Colonic mucosa (tissue), 4 donors: ENCODE results near the gene COL12A1. TPM values are rescaled to one million over a fixed set of nuclear protein-coding genes. Genes with fewer than 3 reads are reported as not detected.
A peak's percentile ranks its signal among the peaks of the same experiment; 100 is the strongest.

Experiments used
- DNase-seq: peaks from one replicate; pipeline ENCODE4 v3.0.0-alpha.2; 2020
- H3K27ac ChIP-seq: fragments of 200-600 bp; one replicate; pipeline ENCODE4 v1.8.0; 2021
- H3K27me3 ChIP-seq: fragments of 200-600 bp; one replicate; pipeline ENCODE4 v1.8.0; 2021
- H3K36me3 ChIP-seq: fragments of 200-600 bp; one replicate; pipeline ENCODE4 v1.8.0; 2021
- H3K4me1 ChIP-seq: fragments of 200-600 bp; one replicate; pipeline ENCODE4 v1.8.0; 2021; ENCODE audit warnings: mild to moderate bottlenecking
- H3K4me3 ChIP-seq: fragments of 200-600 bp; one replicate; pipeline ENCODE4 v1.8.0; 2021
- H3K9ac ChIP-seq, 2 donors: one replicate each; pipeline ENCODE4 v1.7.0; 2013; ENCODE audit warnings: control low read depth in 2 of 2, low read depth in 2 of 2, low read length in 2 of 2
- H3K9me3 ChIP-seq: fragments of 200-600 bp; one replicate; pipeline ENCODE4 v1.8.0; 2021
- CTCF ChIP-seq: fragments of 200-600 bp; IDR thresholded peaks from one replicate; pipeline ENCODE4 v1.8.0; 2022; ENCODE audit warnings: antibody characterized with exemption, mild to moderate bottlenecking
- intact Hi-C: fragments of 100-400 bp; cut with DNase I; formaldehyde crosslinking; loops from one replicate; pipeline ENCODE4 v1.14.1; 2022
- total RNA-seq, 2 donors: library from RNA; stranded (reverse); fragmentation: NEBNext Ultra II Directional in 1 of 2; extraction: Animal tissue kit (Norgen Biotek cat#: 25700) in 1 of 2; gene quantifications; one replicate each; pipeline ENCODE4 v1.2.1, GENCODE V29; 2021
- donor health status: healthy.
- donor health status: DM: no; HTN: no; CAD: no.
- donor health status: DM: no; HTN: no; CAD: no.

COL12A1 gene
- total RNA-seq, 2 donors from 2014 or later, result 3.6 to 20.2 TPM

GRCh38 chr6:75243333-75244062 lies 37.6 kb upstream of the COL12A1 start, which contains the start of gene COX7A2:
Gene COX7A2 (minus strand): TSS chr6:75243801. CDS start chr6:75243734, 67 bp downstream.
- Histone ChIP-seq H3K27ac (peak within 1 kb of the TSS; percentile 91), H3K27me3 (no peaks in the 10 kb centered on the region), H3K9me3 (no peaks in the 10 kb centered on the region), H3K9ac (peak within 1 kb of the TSS; percentile 82 to 99), H3K4me1 (no peaks in the 10 kb centered on the region), H3K4me3 (peak within 1 kb of the TSS; percentile 56), H3K36me3 (no peaks in the 10 kb centered on the region)
- intact Hi-C loops, result no loop called here
- no peak for TF ChIP-seq CTCF
- DNase-seq, result peak; percentile 94

GRCh38 chr6:75236630-75237029 lies 30.8 kb upstream of the COL12A1 start:
- no peak overlapping the region for H3K27ac ChIP-seq
- H3K36me3 ChIP-seq, result no peaks in the 10 kb centered on the region
- no peak for DNase-seq
- no peak overlapping the region for H3K9ac ChIP-seq
- no peak overlapping the region for H3K4me3 ChIP-seq
- no peaks in the 10 kb centered on the region for H3K27me3 ChIP-seq
- no peaks in the 10 kb centered on the region for H3K4me1 ChIP-seq
- intact Hi-C loops, result no loop called here
- no peak for TF ChIP-seq CTCF
- no peaks in the 10 kb centered on the region for H3K9me3 ChIP-seq

- Histone ChIP-seq H3K36me3 (no peaks in the 10 kb centered on the region), H3K4me3 (no peak overlapping the region), H3K27me3 (no peaks in the 10 kb centered on the region), H3K9ac (no peak overlapping the region), H3K27ac (no peak overlapping the region), H3K9me3 (no peaks in the 10 kb centered on the region), H3K4me1 (no peaks in the 10 kb centered on the region)
- no peak for TF ChIP-seq CTCF
- no peak for DNase-seq
- intact Hi-C loops, result no loop called here
Observed at GRCh38 chr6:75235271-75235670, 29.4 kb upstream of the COL12A1 start.

GRCh38 chr6:75234126-75234865 lies 28.4 kb upstream of the COL12A1 start:
- H3K4me3 ChIP-seq, result no peak overlapping the region
- no peaks in the 10 kb centered on the region for H3K36me3 ChIP-seq
- no peak for DNase-seq
- TF ChIP-seq CTCF, result no peak
- no peaks in the 10 kb centered on the region for H3K9me3 ChIP-seq
- H3K27me3 ChIP-seq, result no peaks in the 10 kb centered on the region
- intact Hi-C loops, result no loop called here
- no peak overlapping the region for H3K9ac ChIP-seq
- H3K27ac ChIP-seq, result no peak overlapping the region
- H3K4me1 ChIP-seq, result no peaks in the 10 kb centered on the region

GRCh38 chr6:75233092-75233615 lies 27.3 kb upstream of the COL12A1 start:
- H3K36me3 ChIP-seq, result no peaks in the 10 kb centered on the region
- no peaks in the 10 kb centered on the region for H3K27me3 ChIP-seq
- H3K4me1 ChIP-seq, result no peaks in the 10 kb centered on the region
- no peak overlapping the region for H3K27ac ChIP-seq
- DNase-seq, result no peak
- no peak for TF ChIP-seq CTCF
- H3K4me3 ChIP-seq, result no peak overlapping the region
- no peaks in the 10 kb centered on the region for H3K9me3 ChIP-seq
- intact Hi-C loops, result no loop called here
- no peak overlapping the region for H3K9ac ChIP-seq
